Adrenal gland (tissue), 12 donors: Measurements from ENCODE around the gene CALD1. TPM values are rescaled to one million over a fixed set of nuclear protein-coding genes. Genes with fewer than 3 reads are reported as not detected.

ENCODE experiments used
- DNase-seq, 7 donors: peaks; one replicate each; pipeline ENCODE4 v3.0.0-alpha.2; 2019 to 2020
- H3K27ac ChIP-seq, 5 donors: fragments of 200-600 bp; sonication (generic) in 4 of 5; 1 replicate in 3 of 5; 2 replicates in 2 of 5; pipeline versions ENCODE4 v1.5.1 to v1.8.0; 2016 to 2020; ENCODE audit warnings: mild to moderate bottlenecking in 1 of 5
- H3K27me3 ChIP-seq: fragments of 200-600 bp; 2 replicates; pipeline ENCODE4 v1.8.0; 2021
- H3K36me3 ChIP-seq, 2 donors: fragments of 200-600 bp; replicated peaks in 1 of 2; 1 replicate in 1 of 2; 2 replicates in 1 of 2; pipeline versions ENCODE4 v1.5.1 to v1.8.0; 2018 to 2022
- H3K4me1 ChIP-seq, 2 donors: fragments of 200-600 bp; replicated peaks in 1 of 2; 1 replicate in 1 of 2; 2 replicates in 1 of 2; pipeline versions ENCODE4 v1.5.1 to v1.8.0; 2018 to 2021
- H3K4me3 ChIP-seq, 4 donors: fragments of 200-600 bp; sonication (generic) in 3 of 4; one replicate each; pipeline ENCODE4 v1.5.1; 2016 to 2018
- H3K9me3 ChIP-seq, 3 donors: fragments of 200-600 bp; sonication (generic) in 1 of 3; replicated peaks in 1 of 3; 1 replicate in 2 of 3; 2 replicates in 1 of 3; pipeline versions ENCODE4 v1.5.1 to v1.8.0; 2016 to 2021
- CTCF ChIP-seq, 6 experiments: fragments of 450-650 bp in 4 of 6; fragments of 200-600 bp in 2 of 6; sonication (generic) in 1 of 6; IDR thresholded peaks; 1 replicate in 5 of 6; 2 replicates in 1 of 6; pipeline versions ENCODE4 v1.5.1 to v1.8.0; 2016 to 2021; ENCODE audit warnings: antibody characterized with exemption in 6 of 6, mild to moderate bottlenecking in 2 of 6, moderate library complexity in 1 of 6
- POLR2A ChIP-seq, 2 donors: fragments of 450-650 bp; IDR thresholded peaks; one replicate each; pipeline ENCODE4 v1.6.1; 2017; ENCODE audit warnings: antibody characterized with exemption in 2 of 2, mild to moderate bottlenecking in 2 of 2, moderate library complexity in 1 of 2
- WGBS, 4 donors: extraction: QIAGEN DNeasy Blood & Tissue Kit in 2 of 4; methylation state at CpG; one replicate each; pipeline versions ENCODE4 v1.1.5 to v1.1.7; 2013 to 2017; 5-methylcytosine and 5-hydroxymethylcytosine counted together
- intact Hi-C, 2 donors: fragments of 100-400 bp; cut with DNase I; formaldehyde crosslinking; loops; one replicate each; pipeline versions ENCODE4 v1.14.1 to v1.15.0; 2022 to 2023
- polyA plus RNA-seq, 3 donors: library from polyadenylated mRNA; stranded (reverse); fragments of 200-250 nt in 2 of 3; fragments of 350-450 nt in 1 of 3; fragmentation: Illumina TruSeq in 1 of 3; extraction: RNeasy Lipid Tissue Mini Kit (QIAGEN cat#74804) in 1 of 3; gene quantifications; one replicate each; pipeline ENCODE4 v1.2.3, GENCODE V29; 2013 to 2014
- total RNA-seq, 9 donors: library from RNA; depleted of rRNA in 4 of 9; stranded (reverse); fragments of >200 nt in 4 of 9; fragments of 120-200 nt in 1 of 9; fragmentation: NEBNext Ultra II Directional in 1 of 9; extraction: Animal tissue kit (Norgen Biotek cat#: 25700) in 1 of 9; gene quantifications; one replicate each; pipeline versions ENCODE4 v1.1.0 to v1.2.4, GENCODE V29; 2013 to 2023
- donor health status: healthy with polysubstance abuse.
- donor health status: Bipolar disorder and iron deficiency.
- donor health status: DM: yes; HTN: yes; CAD: no.
- donor health status: DM: no; HTN: no; CAD: no.
- donor health status: DM: no; HTN: no; CAD: no.
- donor health status: DM: yes; HTN: yes; CAD: no.

The CALD1 gene
- total and polyA plus RNA-seq, 12 donors = 67.5 to 258 (median 199) TPM

GRCh38 chr7:134777908-134778580 lies 1.4 kb upstream of the CALD1 start:
- Histone ChIP-seq H3K4me1 (peaks cover 0 to 10% of the 10 kb centered on the region in 2 donors), H3K9me3 (no peaks in the 10 kb centered on the region), H3K4me3 (peak overlapping the region in 1 of 4 donors; percentile 58), H3K27me3 (no peaks in the 10 kb centered on the region), H3K27ac (peak overlapping the region in 2 of 5 donors; percentile 71 to 84), H3K36me3 (no peaks in the 10 kb centered on the region)
- TF ChIP-seq POLR2A (IDR thresholded peaks at IDR 0.05) (no peak), CTCF (IDR thresholded peaks at IDR 0.05) (no peak)
- no peak for DNase-seq
- intact Hi-C loops = no loop called here
- WGBS, 4 donors = 57 to 64% (median 61%) methylated on average over 2 of the region's 2 CpGs

- no peak for TF ChIP-seq POLR2A (IDR thresholded peaks at IDR 0.05)
- TF ChIP-seq CTCF (IDR thresholded peaks at IDR 0.05) = no peak
- Histone ChIP-seq H3K27me3 (no peaks in the 10 kb centered on the region), H3K9me3 (no peaks in the 10 kb centered on the region), H3K4me1 (peaks cover 0 to 10% of the 10 kb centered on the region in 2 donors), H3K36me3 (no peaks in the 10 kb centered on the region), H3K4me3 (peak overlapping the region in 3 of 4 donors; percentile 11 to 58 (median 13)), H3K27ac (peak overlapping the region in 4 of 5 donors; percentile 24 to 84 (median 62))
- intact Hi-C loops = no loop called here
- no peak for DNase-seq
- 9 to 27% (median 18%) methylated on average over 4 of the region's 4 CpGs for WGBS, 4 donors
Measured at GRCh38 chr7:134779741-134780065, 269 bp downstream of the CALD1 start.

- TF ChIP-seq POLR2A (IDR thresholded peaks at IDR 0.05) (no peak), CTCF (IDR thresholded peaks at IDR 0.05) (no peak)
- peak overlapping the region in 3 of 4 donors; percentile 8 to 58 (median 11) for H3K4me3 ChIP-seq
- H3K27ac ChIP-seq = peak overlapping the region in 4 of 5 donors; percentile 24 to 84 (median 62)
- intact Hi-C loops = no loop called here
- H3K4me1 ChIP-seq = peaks cover 0 to 10% of the 10 kb centered on the region in 2 donors
- no peak for DNase-seq
- WGBS, 4 donors = 30 to 50% (median 39%) methylated on average over 5 of the region's 5 CpGs
- H3K36me3 ChIP-seq = no peaks in the 10 kb centered on the region
- H3K27me3 ChIP-seq = no peaks in the 10 kb centered on the region
- no peaks in the 10 kb centered on the region for H3K9me3 ChIP-seq
Measured at GRCh38 chr7:134780166-134780828, 863 bp downstream of the CALD1 start.

- intact Hi-C loops = no loop called here
- Histone ChIP-seq H3K4me3 (peak overlapping the region in 1 of 4 donors; percentile 58), H3K9me3 (no peaks in the 10 kb centered on the region), H3K4me1 (peaks cover 0 to 10% of the 10 kb centered on the region in 2 donors), H3K27ac (peak overlapping the region in 4 of 5 donors; percentile 24 to 84 (median 60)), H3K27me3 (no peaks in the 10 kb centered on the region), H3K36me3 (no peaks in the 10 kb centered on the region)
- DNase-seq = no peak
- TF ChIP-seq CTCF (IDR thresholded peaks at IDR 0.05) (no peak), POLR2A (IDR thresholded peaks at IDR 0.05) (no peak)
- 45 to 56% (median 49%) methylated on average over 2 of the region's 2 CpGs for WGBS, 4 donors
Measured at GRCh38 chr7:134781171-134781570, 1.7 kb downstream of the CALD1 start.
